Smooth muscle cell (in vitro differentiated cells): ENCODE measurements around the gene CLEC14A. TPM values are rescaled to one million over a fixed set of nuclear protein-coding genes. Genes with fewer than 3 reads are reported as not detected.

ENCODE experiments used
- DNase-seq: peaks from one replicate; lab custom pipeline; 2025; ENCODE audit not compliant: unreplicated experiment; lab: John Stamatoyannopoulos, UW
- H2AFZ ChIP-seq: fragments of 200-600 bp; sonication (generic); 2 replicates; pipeline ENCODE4 v1.6.0; 2016; ENCODE audit warnings: antibody characterized with exemption, low read depth, mild to moderate bottlenecking
- H3F3A ChIP-seq: fragments of 200-600 bp; sonication (generic); 2 replicates; pipeline ENCODE4 v1.6.0; 2017; ENCODE audit warnings: antibody characterized with exemption, low read depth
- H3K27ac ChIP-seq: fragments of 200-600 bp; sonication (generic); 2 replicates; pipeline ENCODE4 v1.5.1; 2016; ENCODE audit warnings: low read depth, mild to moderate bottlenecking
- H3K27me3 ChIP-seq: fragments of 200-600 bp; sonication (generic); 2 replicates; pipeline ENCODE4 v1.6.1; 2016; ENCODE audit warnings: low read depth, mild to moderate bottlenecking
- H3K36me3 ChIP-seq: fragments of 200-600 bp; sonication (generic); 2 replicates; pipeline ENCODE4 v1.5.1; 2016; ENCODE audit warnings: low read depth
- H3K4me1 ChIP-seq: fragments of 200-600 bp; sonication (generic); 2 replicates; pipeline ENCODE4 v1.5.1; 2016; ENCODE audit warnings: low read depth
- H3K4me2 ChIP-seq: fragments of 200-600 bp; sonication (generic); 2 replicates; pipeline ENCODE4 v1.6.0; 2016; ENCODE audit warnings: mild to moderate bottlenecking
- H3K4me3 ChIP-seq: fragments of 200-600 bp; sonication (generic); 2 replicates; pipeline ENCODE4 v1.5.1; 2016; ENCODE audit warnings: mild to moderate bottlenecking
- H3K79me2 ChIP-seq: fragments of 200-600 bp; sonication (generic); 2 replicates; pipeline ENCODE4 v1.6.0; 2016; ENCODE audit warnings: low read depth, mild to moderate bottlenecking
- H3K9ac ChIP-seq: fragments of 200-600 bp; sonication (generic); 2 replicates; pipeline ENCODE4 v1.6.0; 2016; ENCODE audit warnings: low read depth
- H3K9me3 ChIP-seq: fragments of 200-600 bp; sonication (generic); replicated peaks from 2 replicates; pipeline ENCODE4 v1.5.1; 2016; ENCODE audit warnings: low read depth
- H4K20me1 ChIP-seq: fragments of 200-600 bp; sonication (generic); 2 replicates; pipeline ENCODE4 v1.6.0; 2016; ENCODE audit warnings: low read depth
- CTCF ChIP-seq: fragments of 200-600 bp; sonication (generic); IDR thresholded peaks from 2 replicates; pipeline ENCODE4 v1.5.1; 2017; ENCODE audit warnings: borderline replicate concordance, mild to moderate bottlenecking, antibody characterized with exemption; ENCODE audit not compliant: insufficient read depth, poor library complexity, severe bottlenecking
- WGBS: methylation state at CpG from one replicate; pipeline ENCODE4 v1.1.7; 2016; ENCODE audit warnings: low lambda C conversion rate; 5-methylcytosine and 5-hydroxymethylcytosine counted together
- polyA plus RNA-seq: library from polyadenylated mRNA; unstranded; fragments of >200 nt; fragmentation: Nextera tagmentation; extraction: Ambion mirVana; gene quantifications from 2 replicates; pipeline ENCODE4 v1.2.1, GENCODE V29; 2016
- total RNA-seq: library from RNA; depleted of rRNA; stranded (reverse); fragments of >200 nt; gene quantifications from 2 replicates; pipeline ENCODE4 v1.2.3, GENCODE V29; 2014

CLEC14A gene
- total and polyA plus RNA-seq, 2 experiments from 2014 or later = 12.0 to 23.8 TPM

GRCh38 chr14:38205119-38205813, 50.6 kb downstream of the CLEC14A start:
- Histone ChIP-seq H3K4me2 (no peak overlapping the region), H3F3A (no peaks in the 10 kb centered on the region), H4K20me1 (no peaks in the 10 kb centered on the region), H3K27me3 (peaks cover 7% of the 10 kb centered on the region), H3K36me3 (no peaks in the 10 kb centered on the region), H3K9ac (no peak overlapping the region), H3K4me3 (no peak overlapping the region), H3K9me3 (no peaks in the 10 kb centered on the region), H2AFZ (no peak overlapping the region), H3K4me1 (peaks cover 10% of the 10 kb centered on the region), H3K79me2 (peaks cover 9% of the 10 kb centered on the region), H3K27ac (no peak overlapping the region)
- DNase-seq = no peak
- 76% methylated on average over 5 of the region's 5 CpGs for WGBS
- TF ChIP-seq CTCF = no peak

DNA sequence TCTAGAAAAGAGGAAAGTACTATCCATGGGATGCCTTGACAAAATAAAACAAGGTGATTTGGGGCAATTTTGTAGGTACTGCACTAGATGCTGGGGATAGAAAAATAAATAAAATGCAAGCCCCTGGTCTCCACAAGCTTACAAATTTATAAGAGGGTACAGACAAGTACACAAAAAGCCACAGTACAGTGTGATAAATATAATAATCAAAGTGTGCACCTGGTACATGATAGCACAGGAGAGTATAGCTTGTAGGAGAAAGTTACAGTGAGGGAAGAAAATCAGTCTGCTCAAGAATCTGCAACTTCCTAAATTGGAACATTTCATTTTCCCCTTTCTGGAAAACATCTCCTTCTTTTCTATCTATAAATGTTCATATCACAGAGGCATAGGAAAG, 51.2 kb downstream of the CLEC14A start:
- no peaks in the 10 kb centered on the region for H3F3A ChIP-seq
- no peak overlapping the region for H3K4me2 ChIP-seq
- H3K27me3 ChIP-seq = peaks cover 2% of the 10 kb centered on the region
- H3K9ac ChIP-seq = no peak overlapping the region
- no peak overlapping the region for H3K4me3 ChIP-seq
- no peaks in the 10 kb centered on the region for H3K9me3 ChIP-seq
- TF ChIP-seq CTCF = no peak
- H3K27ac ChIP-seq = no peak overlapping the region
- H3K79me2 ChIP-seq = peaks cover 5% of the 10 kb centered on the region
- peaks cover 10% of the 10 kb centered on the region for H3K4me1 ChIP-seq
- H2AFZ ChIP-seq = no peak overlapping the region
- no peaks in the 10 kb centered on the region for H4K20me1 ChIP-seq
- H3K36me3 ChIP-seq = no peaks in the 10 kb centered on the region
- DNase-seq = no peak

Other genes starting within 250 kb of the CLEC14A start
- gene SSTR1, start 48.2 kb downstream of the CLEC14A start, total RNA-seq = 11.3 and 11.5 TPM in 2 replicates
- 12.3 and 12.6 TPM in 2 replicates for gene SSTR1, start 48.2 kb downstream of the CLEC14A start, polyA plus RNA-seq